ENCODE data around the gene PTBP1. TPM values are rescaled to one million over a fixed set of nuclear protein-coding genes. Genes with fewer than 3 reads are reported as not detected.
"Not testable (repeated sequence)": the region's sequence is repeated elsewhere in the genome, so short reads cannot be mapped to it uniquely, and the experiment has no call there.

PTBP1 gene
- total RNA-seq, 2 experiments from 2014 or later: 385 to 406 TPM

DNA sequence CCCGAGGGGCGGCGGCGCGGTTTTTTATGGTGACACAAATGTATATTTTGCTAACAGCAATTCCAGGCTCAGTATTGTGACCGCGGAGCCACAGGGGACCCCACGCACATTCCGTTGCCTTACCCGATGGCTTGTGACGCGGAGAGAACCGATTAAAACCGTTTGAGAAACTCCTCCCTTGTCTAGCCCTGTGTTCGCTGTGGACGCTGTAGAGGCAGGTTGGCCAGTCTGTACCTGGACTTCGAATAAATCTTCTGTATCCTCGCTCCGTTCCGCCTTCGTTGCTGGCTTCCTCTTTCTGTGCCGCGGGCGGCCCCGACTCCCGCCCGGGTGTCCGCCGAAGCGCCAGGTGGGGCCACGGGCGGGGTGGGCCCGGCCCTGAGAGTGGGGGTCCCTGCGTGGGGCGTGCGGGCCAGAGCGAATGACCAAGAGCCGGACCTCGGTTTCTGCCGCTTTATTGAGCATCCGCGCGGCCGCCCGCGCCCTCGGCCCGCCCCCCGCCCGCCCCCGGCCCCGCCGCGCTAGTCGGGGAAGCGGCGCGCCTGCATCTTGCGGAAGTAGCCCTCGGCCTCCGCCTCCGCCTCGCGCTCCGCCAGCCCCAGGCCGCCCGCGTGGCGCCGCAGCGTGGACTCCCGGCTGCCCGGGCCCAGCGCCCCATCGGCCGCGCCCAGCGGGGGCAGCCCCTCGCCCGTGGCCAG is 14.9 kb downstream of the PTBP1 start:
- Mint-ChIP-seq H3K4me1 (peaks cover 8% of the 10 kb centered on the region), H3K27me3 (no peaks in the 10 kb centered on the region), H3K36me3 (ENCODE audit: low read depth) (peaks cover 61% of the 10 kb centered on the region), H3K4me3 (no peak overlapping the region), H3K27ac (no peak overlapping the region), H3K9me3 (no peaks in the 10 kb centered on the region)
- DNase-seq: no peak
- CTCF ChIA-PET: no interaction called here
- POLR2A ChIA-PET: interaction anchor here (1.0 kb wide), 1 partner anchor 14 kb away, joined by 3 read pairs; no protein-coding TSS in a partner anchor

DNA sequence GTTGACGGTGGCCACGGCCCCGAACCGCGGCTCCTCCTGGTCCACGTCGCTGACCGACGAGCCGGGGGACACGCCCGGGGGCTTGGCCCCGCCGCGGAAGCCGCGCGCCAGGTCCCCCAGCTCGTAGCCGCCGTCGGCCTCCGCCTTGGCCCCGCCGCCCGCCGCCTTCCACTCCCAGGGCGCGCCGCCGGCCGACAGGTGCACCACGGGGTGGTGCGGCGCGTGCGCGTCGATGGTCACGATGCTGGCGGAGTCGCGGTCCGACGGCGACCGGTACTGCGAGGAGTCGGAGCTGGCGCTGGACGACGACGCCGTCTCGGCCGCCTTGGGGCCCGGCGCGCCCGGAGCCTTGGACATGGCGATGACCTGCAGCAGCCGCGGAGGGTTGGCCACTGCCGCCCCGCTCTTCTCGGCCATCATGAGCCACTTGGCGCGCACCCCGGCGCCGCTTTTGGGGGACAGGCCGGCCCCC is 15.5 kb downstream of the PTBP1 start:
- Mint-ChIP-seq H3K4me3 (no peak overlapping the region), H3K27ac (no peak overlapping the region), H3K27me3 (no peaks in the 10 kb centered on the region), H3K9me3 (no peaks in the 10 kb centered on the region), H3K4me1 (peaks cover 2% of the 10 kb centered on the region), H3K36me3 (ENCODE audit: low read depth) (peaks cover 56% of the 10 kb centered on the region)
- POLR2A ChIA-PET: no interaction called here
- CTCF ChIA-PET: no interaction called here
- DNase-seq: no peak

- no peak for DNase-seq
- Mint-ChIP-seq H3K36me3 (ENCODE audit: low read depth) (peaks cover 52% of the 10 kb centered on the region), H3K4me3 (no peak overlapping the region), H3K9me3 (no peaks in the 10 kb centered on the region), H3K27ac (no peak overlapping the region), H3K4me1 (no peaks in the 10 kb centered on the region), H3K27me3 (no peaks in the 10 kb centered on the region)
- ChIA-PET CTCF (no interaction called here), POLR2A (interaction anchor here (2.6 kb wide), 1 partner anchor 12 kb away, joined by 9 read pairs; no protein-coding TSS in a partner anchor)
Observed at GRCh38 chr19:813219-814151, 16.2 kb downstream of the PTBP1 start.

- H3K9me3 Mint-ChIP-seq: no peaks in the 10 kb centered on the region
- ChIA-PET CTCF (no interaction called here), POLR2A (interaction anchor here (0.8 to 2.6 kb wide), 4 partner anchors 11 to 28 kb away, joined by 3 to 9 read pairs (median 4); no protein-coding TSS in a partner anchor)
- DNase-seq: no peak
- peaks cover 47% of the 10 kb centered on the region for H3K36me3 Mint-ChIP-seq (ENCODE audit: low read depth)
- no peak overlapping the region for H3K27ac Mint-ChIP-seq
- no peak overlapping the region for H3K4me3 Mint-ChIP-seq
- no peaks in the 10 kb centered on the region for H3K27me3 Mint-ChIP-seq
- H3K4me1 Mint-ChIP-seq: no peaks in the 10 kb centered on the region
Observed at GRCh38 chr19:814152-815078, 17.2 kb downstream of the PTBP1 start.

DNA sequence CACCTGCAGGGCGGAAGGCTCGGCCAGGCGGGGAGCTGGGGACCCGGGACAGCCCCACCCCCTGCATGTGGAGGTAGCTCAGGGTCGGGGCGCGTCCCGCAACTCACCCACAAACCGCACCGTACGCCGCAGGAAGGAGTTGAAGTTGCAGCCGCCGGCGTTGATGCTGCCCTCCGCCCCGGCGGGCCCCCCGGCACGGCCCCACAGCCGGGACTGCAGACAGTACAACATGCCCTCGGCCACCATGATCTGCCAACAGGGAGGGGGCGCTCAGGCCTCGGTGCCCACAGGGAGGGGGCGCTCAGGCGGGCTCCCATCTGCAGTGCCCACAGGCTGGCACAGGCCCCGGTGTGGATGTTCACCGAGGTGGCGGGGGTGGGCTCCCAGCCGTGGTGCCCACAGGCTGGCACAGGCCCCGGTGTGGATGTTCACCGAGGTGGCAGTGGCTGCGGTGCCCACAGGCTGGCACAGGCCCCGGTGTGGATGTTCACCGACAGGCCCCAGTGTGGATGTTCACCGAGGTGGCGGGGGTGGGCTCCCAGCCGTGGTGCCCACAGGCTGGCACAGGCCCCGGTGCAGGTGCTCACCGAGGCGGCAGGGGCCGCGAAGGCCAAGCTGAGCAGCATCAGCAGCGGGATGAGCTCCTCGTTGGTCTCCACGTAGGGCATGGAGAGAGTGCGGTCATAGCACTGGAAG is 18.0 kb downstream of the PTBP1 start:
- no peak overlapping the region for H3K27ac Mint-ChIP-seq
- no peaks in the 10 kb centered on the region for H3K9me3 Mint-ChIP-seq
- ChIA-PET POLR2A (interaction anchor here (0.9 to 2.6 kb wide), 3 partner anchors 12 to 18 kb away, joined by 3 to 9 read pairs (median 5); no protein-coding TSS in a partner anchor), CTCF (no interaction called here)
- peaks cover 6% of the 10 kb centered on the region for H3K27me3 Mint-ChIP-seq
- H3K4me1 Mint-ChIP-seq: no peaks in the 10 kb centered on the region
- H3K36me3 Mint-ChIP-seq (ENCODE audit: low read depth): peaks cover 39% of the 10 kb centered on the region
- no peak overlapping the region for H3K4me3 Mint-ChIP-seq
- no peak for DNase-seq

DNA sequence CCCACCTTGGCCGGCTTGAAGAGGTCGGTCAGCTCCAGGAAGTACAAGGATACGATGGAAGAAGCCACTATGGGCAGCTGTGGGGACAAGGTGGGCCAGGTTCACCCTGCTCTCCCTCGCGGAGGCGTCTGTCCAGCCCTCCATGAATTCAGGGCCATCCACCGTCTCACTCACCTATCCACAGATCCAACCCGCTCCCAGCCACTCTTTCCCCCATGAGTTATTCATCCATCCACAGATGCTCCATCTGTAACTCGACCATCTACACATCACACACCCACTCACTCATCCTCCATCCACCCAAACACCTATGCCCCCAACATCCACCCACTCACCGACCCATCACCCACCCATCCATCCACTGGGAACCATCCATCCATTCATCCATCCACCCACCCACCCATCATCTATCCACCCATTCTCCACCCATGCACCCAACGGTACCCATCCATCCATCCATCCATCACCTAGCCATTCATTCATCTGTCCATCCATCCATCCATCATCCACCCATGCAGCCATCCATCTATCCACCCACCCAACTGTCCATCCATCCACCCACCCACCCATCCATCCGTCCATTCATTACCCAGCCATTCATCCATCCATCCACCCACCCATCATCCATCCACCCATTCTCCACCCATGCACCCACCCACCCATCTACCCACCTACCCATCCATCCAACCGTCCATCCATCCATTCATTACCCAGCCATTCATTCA is 18.7 kb downstream of the PTBP1 start:
- POLR2A ChIA-PET: interaction anchor here (0.9 to 2.6 kb wide), 3 partner anchors 13 to 19 kb away, joined by 3 to 9 read pairs (median 5); no protein-coding TSS in a partner anchor
- peaks cover 33% of the 10 kb centered on the region for H3K36me3 Mint-ChIP-seq (ENCODE audit: low read depth)
- H3K27me3 Mint-ChIP-seq: peaks cover 8% of the 10 kb centered on the region
- CTCF ChIA-PET: no interaction called here
- no peaks in the 10 kb centered on the region for H3K9me3 Mint-ChIP-seq
- H3K27ac Mint-ChIP-seq: no peak overlapping the region
- H3K4me1 Mint-ChIP-seq: no peaks in the 10 kb centered on the region
- DNase-seq: no peak
- H3K4me3 Mint-ChIP-seq: no peak overlapping the region

DNA sequence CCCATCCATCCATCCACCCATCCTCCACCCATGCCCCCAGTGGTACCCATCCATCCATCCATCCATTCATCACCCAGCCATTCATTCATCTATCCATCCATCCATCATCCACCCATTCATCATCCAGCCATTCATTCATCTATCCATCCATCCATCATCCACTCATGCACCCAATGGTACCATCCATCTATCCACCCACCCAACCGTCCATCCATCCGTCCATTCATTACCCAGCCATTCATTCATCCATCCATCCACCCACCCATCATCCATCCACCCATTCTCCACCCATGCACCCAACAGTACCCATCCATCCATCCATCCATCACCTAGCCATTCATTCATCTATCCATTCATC is 19.2 kb downstream of the PTBP1 start:
- H3K36me3 Mint-ChIP-seq (ENCODE audit: low read depth): peaks cover 30% of the 10 kb centered on the region
- peaks cover 10% of the 10 kb centered on the region for H3K27me3 Mint-ChIP-seq
- H3K4me3 Mint-ChIP-seq: no peak overlapping the region
- H3K4me1 Mint-ChIP-seq: no peaks in the 10 kb centered on the region
- DNase-seq: no peak
- H3K27ac Mint-ChIP-seq: no peak overlapping the region
- no peaks in the 10 kb centered on the region for H3K9me3 Mint-ChIP-seq
- ChIA-PET CTCF (no interaction called here), POLR2A (no interaction called here)

DNA sequence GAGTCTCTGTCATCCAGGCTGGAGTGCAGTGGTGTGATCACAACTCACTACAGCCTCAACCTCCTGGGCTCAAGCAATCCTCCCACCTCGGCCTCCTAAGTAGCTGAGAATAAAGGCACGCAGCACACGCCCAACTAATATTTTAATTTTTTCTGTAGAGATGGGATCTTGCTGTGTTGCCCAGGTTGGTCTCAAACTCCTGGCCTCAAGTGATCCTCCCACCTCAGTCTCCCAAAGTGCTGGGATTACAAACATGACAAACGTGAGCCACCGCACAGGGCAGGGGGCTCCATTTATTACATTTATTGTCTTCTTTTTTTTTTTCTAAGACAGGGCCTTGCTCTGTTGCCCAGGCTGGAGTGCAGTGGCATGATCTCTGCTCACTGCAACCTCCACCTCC is 23.0 kb downstream of the PTBP1 start:
- H3K4me3 Mint-ChIP-seq, H3K4me1 Mint-ChIP-seq, H3K9me3 Mint-ChIP-seq, CTCF ChIA-PET, DNase-seq, H3K27ac Mint-ChIP-seq: not testable (repeated sequence)
- H3K36me3 Mint-ChIP-seq (ENCODE audit: low read depth): peaks cover 10% of the 10 kb centered on the region
- POLR2A ChIA-PET: interaction anchor here (1.3 kb wide), 1 partner anchor 17 kb away, joined by 4 read pairs; no protein-coding TSS in a partner anchor
- peaks cover 24% of the 10 kb centered on the region for H3K27me3 Mint-ChIP-seq

DNA sequence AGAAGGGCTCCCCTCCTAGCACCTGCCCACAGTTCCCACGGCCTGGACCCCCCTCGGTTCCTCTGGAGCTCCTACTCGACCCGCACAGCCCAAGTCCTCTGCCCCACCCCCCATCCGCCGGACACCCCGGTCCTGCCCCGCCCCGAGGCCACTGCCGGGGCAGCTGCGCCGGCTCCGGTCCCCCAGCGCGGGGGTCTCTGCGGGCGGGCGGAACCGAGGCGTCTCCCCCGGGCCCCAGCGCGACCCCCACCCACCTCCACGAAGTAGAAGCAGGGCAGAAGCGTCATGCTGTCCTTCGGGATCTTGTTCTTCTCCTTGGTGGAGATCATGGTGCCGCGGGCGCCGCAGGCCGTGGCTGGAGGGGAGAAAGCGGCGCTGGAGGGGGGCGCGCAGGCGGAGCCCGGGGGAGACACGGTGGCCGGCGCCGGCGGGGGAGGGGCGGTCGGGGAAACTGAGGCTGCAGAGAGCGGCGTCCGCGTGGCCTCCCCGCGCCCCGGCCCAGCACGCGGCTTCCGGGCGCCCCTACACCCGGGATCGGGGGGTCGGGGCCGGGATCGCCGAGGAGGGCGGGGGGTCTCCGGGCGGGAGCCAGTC is 24.1 kb downstream of the PTBP1 start:
- POLR2A ChIA-PET: no interaction called here
- H3K4me3 Mint-ChIP-seq: no peak overlapping the region
- no peak for DNase-seq

DNA sequence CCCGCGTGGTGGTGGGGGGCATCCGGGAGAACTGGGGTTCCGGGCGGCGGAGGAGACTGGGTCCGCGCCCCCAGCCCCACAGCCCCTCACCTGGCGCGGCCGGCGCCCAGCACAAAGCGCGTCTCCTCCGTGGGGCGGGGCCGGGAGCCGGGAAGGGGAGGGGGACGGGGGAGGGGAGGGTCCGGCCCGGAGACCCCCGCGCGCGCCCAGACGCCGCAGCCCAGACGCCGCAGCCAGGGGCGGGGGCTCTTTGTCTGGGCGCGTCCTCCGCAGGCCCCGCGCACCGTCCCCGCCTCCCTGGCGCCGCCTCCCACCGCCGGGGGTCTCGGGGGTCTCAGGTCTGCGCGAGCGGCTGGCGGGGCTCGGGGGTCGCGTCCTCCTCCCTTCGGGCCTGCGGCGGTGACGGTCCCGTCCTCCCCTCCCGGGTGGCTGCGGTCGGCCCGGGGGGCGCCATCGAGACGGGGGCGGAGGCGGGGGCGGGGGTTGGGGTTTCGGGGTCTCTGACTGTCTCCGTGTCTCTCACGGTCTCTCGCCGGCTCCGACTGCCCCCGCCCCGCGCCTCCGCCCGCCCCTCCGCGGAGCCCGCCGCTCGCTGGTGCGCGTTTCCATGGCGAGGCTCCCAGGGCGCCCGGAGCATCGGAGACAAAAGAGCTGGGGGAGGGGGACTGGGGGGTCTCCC is 24.7 kb downstream of the PTBP1 start, which contains the start of gene PLPPR3:
TSS of gene PLPPR3 (minus strand) at position 131 of the 679 bp plus-strand sequence. CDS start 396 bp downstream, outside the sequence.
- no peak within 1 kb of the TSS for H3K4me3 Mint-ChIP-seq
- H3K27ac Mint-ChIP-seq: no peak within 1 kb of the TSS
- ChIA-PET CTCF (no interaction called here), POLR2A (no interaction called here)
- no peak for DNase-seq
- H3K36me3 Mint-ChIP-seq (ENCODE audit: low read depth): no peaks in the 10 kb centered on the region
- H3K27me3 Mint-ChIP-seq: peaks cover 24% of the 10 kb centered on the region
- no peaks in the 10 kb centered on the region for H3K4me1 Mint-ChIP-seq
- H3K9me3 Mint-ChIP-seq: no peaks in the 10 kb centered on the region

More for the DNA sequence above, 24.1 kb downstream of the PTBP1 start:
- Mint-ChIP-seq H3K4me1 (no peaks in the 10 kb centered on the region), H3K9me3 (no peaks in the 10 kb centered on the region), H3K27ac (no peak overlapping the region), H3K27me3 (peaks cover 24% of the 10 kb centered on the region), H3K36me3 (ENCODE audit: low read depth) (peaks cover 4% of the 10 kb centered on the region)
- CTCF ChIA-PET: no interaction called here

DNA sequence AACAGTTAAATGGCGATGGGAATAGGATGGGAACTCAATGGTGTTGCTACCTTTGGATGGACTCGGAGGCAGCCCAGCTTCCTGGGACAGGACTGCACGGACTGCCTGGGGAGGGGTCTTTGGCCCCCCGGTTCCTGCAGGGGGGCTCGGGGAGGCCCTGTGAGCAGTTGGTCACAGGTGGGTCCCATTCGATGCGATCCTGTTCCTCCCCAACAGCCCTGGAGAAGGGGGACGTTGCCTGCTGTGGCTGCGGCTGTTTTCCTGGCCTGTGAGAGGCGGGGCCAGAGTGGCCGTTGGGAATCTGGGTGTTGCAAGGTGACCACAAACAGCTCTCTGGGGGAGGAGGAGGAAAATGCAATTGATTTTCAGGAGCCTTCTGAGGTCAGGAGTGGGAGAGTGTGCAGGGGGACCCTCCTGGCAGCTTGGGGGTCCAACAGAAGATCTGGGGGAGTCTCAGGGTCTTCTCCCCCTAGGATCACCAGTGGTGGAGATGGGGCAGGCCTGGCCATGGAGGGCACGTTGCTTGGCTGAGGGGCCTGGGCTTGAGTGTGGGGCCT is 26.4 kb downstream of the PTBP1 start:
- Mint-ChIP-seq H3K27ac (no peak overlapping the region), H3K27me3 (peaks cover 24% of the 10 kb centered on the region), H3K4me1 (no peaks in the 10 kb centered on the region), H3K9me3 (no peaks in the 10 kb centered on the region), H3K36me3 (ENCODE audit: low read depth) (no peaks in the 10 kb centered on the region), H3K4me3 (no peak overlapping the region)
- DNase-seq: no peak
- ChIA-PET POLR2A (no interaction called here), CTCF (no interaction called here)

Data from activated CD4-positive, alpha-beta memory T cell treated with anti-CD3 and anti-CD28 coated beads, Interleukin-2, amount 10 ng/mL, durations not matched to agents 7 days and 5 days (primary cell).